Germinal center (tissue), 1 donor: ENCODE measurements around the gene MTMR4.
"Not testable (repeated sequence)": the region's sequence is repeated elsewhere in the genome, so short reads cannot be mapped to it uniquely, and the experiment has no call there.

ENCODE experiments used
- DNase-seq: peaks from one replicate; pipeline ENCODE4 v3.0.0; 2012; ENCODE audit warnings: mixed read lengths, low spot score

MTMR4 gene

GRCh38 chr17:58513965-58514769 is at the start of gene MTMR4:
Gene MTMR4 (minus strand): TSS chr17:58514638. CDS start chr17:58514407, 231 bp downstream.
- peak; percentile 86 for DNase-seq

DNA sequence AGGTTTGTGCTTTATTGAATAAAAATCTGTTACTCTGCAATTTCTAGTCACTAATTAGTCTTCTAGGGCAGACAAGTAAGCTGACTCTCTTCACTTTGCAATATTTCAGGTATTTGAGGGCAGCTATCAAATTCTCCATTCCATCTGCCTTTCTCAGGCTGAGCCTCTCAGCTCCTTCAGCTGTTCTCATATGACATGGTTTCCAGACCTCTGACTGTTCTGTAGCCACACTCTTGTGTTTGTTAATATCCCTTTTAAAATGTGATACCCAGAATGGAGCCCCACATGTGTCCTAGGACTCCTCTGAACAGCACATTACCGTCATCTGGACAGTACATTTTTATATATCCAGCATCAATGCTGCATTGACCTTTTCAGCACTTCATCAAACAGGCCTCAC is 46.1 kb upstream of the MTMR4 start:
- no peak for DNase-seq

DNA sequence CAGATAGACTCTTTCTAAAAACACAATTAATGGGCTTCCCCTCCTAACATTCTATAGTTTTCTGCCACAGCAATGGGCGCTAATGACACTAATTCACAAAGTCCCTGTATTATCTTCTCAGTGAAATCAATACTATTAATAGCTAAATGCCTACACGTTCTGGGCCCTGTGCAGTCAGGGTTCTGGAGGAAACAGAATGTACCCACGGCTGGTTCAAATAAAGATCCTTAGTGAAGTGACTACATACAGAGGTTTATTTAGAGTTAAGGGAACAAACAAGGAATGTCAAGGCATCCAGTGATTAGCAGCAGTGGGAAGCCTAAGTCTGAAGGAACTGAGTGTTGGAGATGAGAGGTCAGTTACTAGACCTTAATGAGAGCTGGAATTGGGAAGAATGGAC is 43.5 kb upstream of the MTMR4 start:
- no peak for DNase-seq

- DNase-seq: peak; percentile 37
Observed at GRCh38 chr17:58556833-58557250, 42.4 kb upstream of the MTMR4 start.

DNA sequence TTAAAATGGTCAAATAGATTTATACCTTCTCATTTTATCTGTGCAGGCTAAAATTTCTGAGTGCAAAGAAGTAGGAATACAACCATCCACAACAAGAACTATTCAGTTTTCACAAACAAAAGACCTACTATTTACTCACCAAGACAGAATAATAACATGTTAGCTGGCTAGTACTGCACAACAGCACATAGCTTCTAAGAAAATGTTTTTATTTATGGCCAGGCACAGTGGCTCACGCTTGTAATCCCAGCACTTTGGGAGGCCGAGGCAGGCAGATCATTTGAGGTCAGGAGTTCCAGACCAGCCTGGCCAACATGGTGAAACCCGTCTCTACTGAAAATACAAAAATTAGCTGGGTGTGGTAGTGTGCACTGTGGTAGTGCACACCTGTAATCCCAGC is 40.7 kb upstream of the MTMR4 start:
- DNase-seq: not testable (repeated sequence)

- no peak for DNase-seq
Observed at GRCh38 chr17:58541249-58541648, 26.8 kb upstream of the MTMR4 start.

DNA sequence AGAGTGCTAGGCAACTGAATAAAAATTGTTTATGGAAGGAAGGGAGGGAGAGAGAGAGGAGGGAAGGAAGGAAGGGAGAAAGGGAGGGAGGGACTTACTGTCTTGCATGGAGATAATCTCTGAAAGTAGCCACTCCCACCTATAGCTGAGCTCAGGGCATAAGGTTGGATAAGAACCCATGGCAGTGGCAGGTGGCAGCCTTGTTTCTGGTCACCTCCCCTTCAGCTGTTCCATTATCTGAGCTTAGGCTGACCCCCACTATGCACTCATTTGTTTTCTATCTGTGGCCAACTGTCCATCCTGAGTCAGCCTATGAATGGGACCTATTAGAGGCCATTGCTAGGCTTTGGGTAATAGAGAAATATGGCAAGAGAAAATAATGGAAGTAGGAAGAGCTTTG is 25.3 kb upstream of the MTMR4 start:
- no peak for DNase-seq

DNA sequence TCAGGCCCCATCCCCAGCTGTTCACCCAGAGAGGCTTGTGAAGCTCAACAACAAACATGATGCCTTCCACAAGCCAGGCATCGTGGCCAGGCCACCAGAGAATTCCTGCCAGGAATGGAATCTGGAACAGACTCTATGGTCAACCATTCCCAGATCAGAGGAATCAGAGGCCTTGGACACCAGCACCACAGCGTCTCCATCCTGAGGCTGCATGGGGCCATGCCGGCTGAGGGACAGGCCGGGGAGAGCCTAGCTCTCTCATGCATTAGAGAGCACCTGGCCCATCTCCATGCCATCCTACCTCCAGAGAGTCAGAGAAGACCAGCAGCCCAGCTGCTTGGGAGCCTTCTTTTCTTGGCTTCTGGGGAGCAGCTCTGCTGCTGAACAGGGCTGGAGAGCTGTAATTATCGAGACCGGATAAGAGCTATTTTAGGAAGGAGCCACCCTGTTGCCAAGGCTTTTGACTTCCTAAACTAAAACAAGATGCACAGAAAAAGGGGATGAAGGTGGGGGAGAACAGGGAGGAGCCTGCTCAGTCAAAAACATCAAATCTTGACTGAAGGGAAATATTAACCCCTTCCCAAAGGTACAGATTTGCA is 24.5 kb upstream of the MTMR4 start:
- DNase-seq: no peak

DNA sequence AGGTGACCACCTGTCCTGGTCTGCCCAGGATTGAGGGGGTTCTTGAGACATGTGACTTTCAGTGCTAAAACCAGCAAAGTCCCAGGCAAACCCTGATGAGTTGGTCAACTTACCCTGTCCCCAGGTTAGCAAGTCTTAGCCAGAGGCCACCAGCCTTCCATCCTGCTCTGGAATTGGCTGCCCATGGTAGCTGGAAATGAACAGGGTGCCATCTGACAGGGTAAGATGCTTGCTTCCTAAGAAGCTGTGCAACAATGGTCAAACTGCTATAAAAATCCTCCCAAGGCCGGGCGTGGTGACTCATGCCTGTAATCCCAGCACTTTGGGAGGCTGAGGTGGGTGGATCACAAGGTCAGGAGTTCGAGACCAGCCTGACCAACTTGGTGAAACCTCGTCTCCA is 22.8 kb upstream of the MTMR4 start:
- no peak for DNase-seq

GRCh38 chr17:58536542-58536941 is 22.1 kb upstream of the MTMR4 start:
- no peak for DNase-seq

DNA sequence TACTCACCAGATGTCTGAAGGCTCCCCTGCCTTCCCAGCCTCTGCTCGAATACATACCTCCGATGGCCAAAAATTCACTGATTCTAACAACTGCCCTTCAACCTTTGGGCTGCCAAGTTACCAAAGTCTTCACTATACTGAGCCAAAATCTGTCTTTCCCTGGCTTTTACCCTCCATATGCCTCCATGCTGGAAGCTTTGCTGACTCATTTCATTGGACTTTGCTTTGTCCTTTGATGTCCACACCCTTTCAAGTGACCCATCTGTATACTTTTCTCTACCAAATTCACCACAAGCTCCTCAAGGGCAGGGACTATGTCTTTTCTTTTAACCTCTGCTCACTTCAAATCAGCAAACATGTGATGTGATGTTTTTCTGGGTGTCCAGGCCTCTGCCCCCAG is 21.0 kb upstream of the MTMR4 start:
- no peak for DNase-seq

- DNase-seq: no peak
Observed at GRCh38 chr17:58534901-58535421, 20.5 kb upstream of the MTMR4 start.

DNA sequence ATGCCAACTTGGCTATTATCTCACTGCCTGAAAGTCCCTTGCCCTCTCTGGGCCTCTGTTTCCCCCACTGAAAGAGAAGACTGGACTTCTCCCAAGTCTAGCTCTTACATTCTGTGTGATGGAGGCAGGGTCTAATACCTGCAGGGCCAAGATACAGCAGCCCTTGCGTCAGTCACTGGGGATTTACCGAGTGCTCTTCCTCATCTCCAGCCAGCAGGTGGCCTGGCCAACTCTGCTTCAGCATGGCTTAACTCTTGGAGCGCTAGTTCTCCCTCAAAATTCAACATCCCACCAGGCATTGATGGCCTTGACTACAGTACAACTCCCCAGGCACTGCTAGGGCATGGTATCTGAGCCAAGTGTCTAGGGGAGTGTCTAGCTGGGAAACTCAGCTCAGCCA is 19.9 kb upstream of the MTMR4 start:
- DNase-seq: no peak

- no peak for DNase-seq
Observed at GRCh38 chr17:58533616-58534188, 19.3 kb upstream of the MTMR4 start.

DNA sequence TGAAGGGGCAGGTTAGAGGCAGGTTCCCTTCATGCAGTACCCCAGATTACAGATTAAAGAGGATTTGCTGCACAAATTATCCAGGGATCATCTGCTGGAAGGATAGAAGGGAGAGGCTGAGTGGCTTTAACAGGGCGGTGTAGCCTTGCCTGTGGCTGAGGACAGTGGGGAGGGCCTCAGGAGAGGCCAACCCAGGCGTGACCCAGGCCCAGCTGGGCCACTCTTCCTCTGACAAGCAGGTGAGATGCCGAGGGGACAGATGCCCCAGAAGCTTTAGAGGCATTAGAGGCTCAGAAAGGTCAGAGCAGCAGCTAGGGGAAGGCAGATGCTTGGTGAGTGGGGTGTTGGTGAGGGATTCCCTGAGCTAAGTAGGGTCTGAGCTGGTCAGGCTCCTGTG is 18.1 kb upstream of the MTMR4 start:
- DNase-seq: no peak

DNA sequence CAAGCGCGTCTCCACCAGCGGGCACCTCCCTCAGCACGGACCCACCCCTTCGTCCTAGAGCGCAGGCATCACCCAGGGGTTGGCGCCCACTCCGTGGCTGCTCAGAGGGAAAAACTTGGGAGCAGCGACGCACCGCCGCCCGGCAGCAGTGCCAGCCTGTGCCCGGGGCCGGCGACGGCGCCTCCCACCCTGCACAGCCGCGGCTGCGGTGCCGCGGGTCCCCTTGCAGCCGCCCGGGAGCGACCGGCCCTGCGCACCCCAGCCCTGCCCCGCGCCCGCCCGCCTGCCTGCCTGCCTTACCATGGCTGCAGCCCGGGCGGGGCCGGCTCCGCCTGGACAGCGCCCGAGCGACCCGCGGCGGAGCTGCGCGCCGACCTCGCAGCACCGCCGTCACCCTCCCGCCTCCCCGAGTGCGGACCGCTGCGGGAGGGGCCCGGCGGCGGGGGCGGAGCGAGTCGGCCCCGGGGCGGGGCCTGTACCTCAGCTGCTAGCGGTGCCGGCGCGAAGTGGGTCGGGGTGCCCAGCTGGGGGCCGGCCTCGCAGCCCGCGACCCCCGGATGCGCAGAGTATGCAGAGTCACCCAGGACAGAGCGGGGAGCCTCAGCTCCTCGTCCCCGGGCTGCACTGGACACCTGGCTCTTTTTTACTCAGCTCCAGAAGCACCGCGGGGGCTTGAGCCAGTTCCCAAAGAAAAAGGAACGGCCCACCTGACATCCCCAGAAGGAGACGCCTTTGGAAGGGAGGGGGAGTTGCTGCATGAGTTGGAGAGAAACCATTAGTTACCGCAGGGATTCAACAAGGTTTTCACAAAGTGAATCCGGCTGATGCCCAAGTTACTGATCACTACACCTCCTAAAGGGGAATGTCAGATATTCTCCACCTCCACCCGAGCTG is 17.5 kb upstream of the MTMR4 start:
- DNase-seq: peak; percentile 78

DNA sequence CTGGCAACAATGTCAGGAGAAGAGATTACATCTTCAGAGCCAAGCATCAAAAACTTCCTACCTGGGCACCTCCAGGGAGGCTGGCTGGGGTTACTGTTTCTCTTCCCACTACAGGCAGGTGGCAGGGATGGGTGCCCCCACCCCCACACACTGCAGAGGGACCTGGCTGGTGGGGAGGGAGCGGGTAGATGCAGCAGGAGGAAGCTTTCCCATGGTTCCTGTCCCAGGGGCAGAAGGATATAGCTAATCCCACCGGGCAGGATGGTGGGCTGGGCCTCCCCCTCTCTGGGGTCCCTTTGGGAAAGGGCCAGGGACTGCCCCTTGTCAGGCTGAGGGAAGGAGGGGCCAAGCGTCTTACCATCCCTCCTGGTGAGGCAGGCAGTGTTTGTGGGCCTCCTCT is 16.7 kb upstream of the MTMR4 start:
- no peak for DNase-seq

- no peak for DNase-seq
Observed at GRCh38 chr17:58530655-58531054, 16.2 kb upstream of the MTMR4 start.

DNA sequence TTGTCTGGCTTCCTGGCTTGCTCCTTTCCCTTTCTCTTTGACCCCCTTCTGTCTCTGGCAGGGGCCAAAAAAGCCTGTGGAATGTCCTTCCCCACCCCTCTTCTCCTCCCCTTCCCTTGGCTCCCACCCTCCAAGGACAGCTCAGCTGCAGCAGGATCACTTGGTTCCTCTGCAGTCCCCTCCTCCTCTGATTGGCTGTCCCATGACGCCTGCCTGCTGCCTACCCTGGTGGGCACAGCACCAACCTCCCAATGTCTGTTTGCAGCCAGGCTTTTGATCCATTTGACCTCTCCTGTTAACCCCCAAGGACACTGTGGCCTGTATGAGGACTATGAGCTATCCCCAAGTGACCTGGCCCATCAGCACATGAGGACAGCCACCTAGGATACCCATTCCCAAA is 14.8 kb upstream of the MTMR4 start:
- no peak for DNase-seq

DNA sequence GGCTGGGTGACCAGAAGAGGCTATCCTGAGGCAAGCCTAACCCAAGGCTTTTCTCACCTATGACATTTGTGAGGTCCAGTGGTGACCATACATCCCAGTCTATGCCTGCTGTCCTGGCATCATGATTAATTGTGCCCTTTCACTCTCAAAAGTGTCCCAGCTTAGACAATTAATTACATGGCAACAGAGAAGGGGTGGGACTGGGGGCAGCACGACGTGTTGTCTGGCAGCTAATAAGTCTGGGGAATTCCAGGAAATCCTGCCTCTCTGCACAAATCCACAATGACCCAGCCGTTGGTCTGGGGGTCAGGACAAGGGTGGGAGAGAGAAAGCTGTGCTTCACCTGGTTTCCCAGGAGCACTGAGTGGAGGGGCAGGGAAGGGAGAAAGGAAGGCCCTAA is 14.0 kb upstream of the MTMR4 start:
- DNase-seq: no peak

DNA sequence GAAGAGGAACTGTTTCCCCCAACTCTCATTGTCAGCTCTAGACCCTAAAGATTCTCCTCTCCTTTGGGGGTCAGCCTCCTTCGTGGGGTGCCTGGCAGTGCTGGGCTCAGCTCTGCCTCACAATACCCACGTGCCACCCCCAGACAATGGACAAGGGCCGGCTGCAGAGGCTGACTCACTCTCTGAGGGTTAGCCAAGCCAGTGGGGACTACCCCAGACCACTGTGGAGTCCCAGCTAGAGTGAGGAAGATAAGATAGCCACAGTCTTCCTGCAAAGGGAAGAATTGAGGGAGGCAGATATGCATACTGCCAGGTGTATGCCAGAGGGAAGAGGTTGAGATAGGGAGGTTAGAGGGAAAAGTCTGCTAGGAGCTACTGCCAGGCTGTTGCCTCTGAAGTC is 13.5 kb upstream of the MTMR4 start:
- no peak for DNase-seq

DNA sequence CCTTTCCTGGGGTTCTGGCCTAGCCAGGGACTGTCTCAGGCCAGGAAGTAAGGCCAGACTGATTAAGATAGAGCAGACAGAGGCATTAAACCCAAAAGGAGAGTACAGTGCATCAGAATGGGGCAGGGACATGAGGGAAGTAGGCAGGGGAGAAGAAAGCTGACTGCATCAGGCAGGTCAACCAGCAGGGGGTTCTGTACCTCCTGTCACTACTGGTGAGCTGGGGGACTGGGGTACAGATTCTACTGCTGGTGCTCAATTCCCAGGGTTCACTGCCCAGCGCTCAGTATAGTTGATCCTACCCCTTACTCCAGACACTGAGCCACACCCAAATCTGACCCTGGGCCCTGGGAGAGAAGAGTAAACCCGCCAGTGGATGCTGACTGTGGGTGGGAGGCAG is 12.9 kb upstream of the MTMR4 start:
- DNase-seq: no peak
